VCaP (cell line): Measurements from ENCODE around the gene NID1.

Experiments
- H3K27ac ChIP-seq: fragments of 450-650 bp; 2 replicates; pipeline ENCODE4 v1.5.1; 2017
- CTCF ChIP-seq: fragments of 450-650 bp; conservative IDR thresholded peaks from 2 replicates; pipeline ENCODE4 v1.5.1; 2017; ENCODE audit warnings: mild to moderate bottlenecking, moderate library complexity

Gene NID1

GRCh38 chr1:235937123-235937522 is 127.8 kb downstream of the NID1 start:
- TF ChIP-seq CTCF, result no peak
- H3K27ac ChIP-seq, result no peak overlapping the region

- TF ChIP-seq CTCF, result no peak
- H3K27ac ChIP-seq, result no peak overlapping the region
Observed at GRCh38 chr1:235935235-235936225, 129.4 kb downstream of the NID1 start.

GRCh38 chr1:235933766-235934116 is 131.1 kb downstream of the NID1 start:
- H3K27ac ChIP-seq, result no peak overlapping the region
- TF ChIP-seq CTCF, result no peak

- no peak for TF ChIP-seq CTCF
- H3K27ac ChIP-seq, result no peak overlapping the region
Observed at GRCh38 chr1:235933017-235933765, 131.7 kb downstream of the NID1 start.

GRCh38 chr1:235932090-235932510 is 132.8 kb downstream of the NID1 start:
- no peak for TF ChIP-seq CTCF
- no peak overlapping the region for H3K27ac ChIP-seq

GRCh38 chr1:235931171-235931738 is 133.6 kb downstream of the NID1 start:
- H3K27ac ChIP-seq, result no peak overlapping the region
- no peak for TF ChIP-seq CTCF

GRCh38 chr1:235930543-235930942 is 134.3 kb downstream of the NID1 start:
- TF ChIP-seq CTCF, result no peak
- H3K27ac ChIP-seq, result no peak overlapping the region
